Naive thymus-derived CD8-positive, alpha-beta T cell (primary cell): ENCODE data around the gene ZFP3. TPM values are rescaled to one million over a fixed set of nuclear protein-coding genes. Genes with fewer than 3 reads are reported as not detected.
"Not testable (repeated sequence)": the region's sequence is repeated elsewhere in the genome, so short reads cannot be mapped to it uniquely, and the experiment has no call there.

Source experiments
- ATAC-seq, 2 donors: fragments of 150-1000 bp; cut with Tn5 transposase in 1 of 2; sonication (Bioruptor Pico), chemical (Tn5 transposase) in 1 of 2; 1 replicate in 1 of 2; 2 replicates in 1 of 2; pipeline ENCODE4 v1.10.0; 2021; ENCODE audit warnings: mild to moderate bottlenecking in 2 of 2, moderate library complexity in 2 of 2
- POLR2A ChIA-PET: fragments of 350-600 bp; sonication (Branson Sonifier 250); formaldehyde crosslinking; loops from one replicate; lab custom pipeline; 2021; ENCODE audit warnings: antibody characterized with exemption; lab: Charles Lee
- DNase-seq, 10 donors: peaks; one replicate each; pipeline versions ENCODE4 v3.0.0 to v3.0.0-alpha.2; 2020 to 2022
- H3K27ac Mint-ChIP-seq, 10 donors: one replicate each; pipeline ENCODE4 v1.8.0; 2020 to 2022; ENCODE audit warnings: mild to moderate bottlenecking in 10 of 10, mixed read lengths in 10 of 10, moderate library complexity in 4 of 10, inconsistent platforms in 1 of 10
- H3K27me3 Mint-ChIP-seq, 5 donors: one replicate each; pipeline ENCODE4 v1.8.0; 2021 to 2022; ENCODE audit warnings: mixed read lengths in 5 of 5
- H3K36me3 Mint-ChIP-seq, 3 donors: one replicate each; pipeline ENCODE4 v1.8.0; 2020 to 2022; ENCODE audit warnings: mixed read lengths in 3 of 3, mild to moderate bottlenecking in 2 of 3, inconsistent platforms in 1 of 3
- H3K4me1 Mint-ChIP-seq, 4 donors: one replicate each; pipeline ENCODE4 v1.8.0; 2021 to 2022; ENCODE audit warnings: mixed read lengths in 4 of 4
- H3K4me3 Mint-ChIP-seq, 10 donors: one replicate each; pipeline ENCODE4 v1.8.0; 2020 to 2022; ENCODE audit warnings: mild to moderate bottlenecking in 10 of 10, mixed read lengths in 10 of 10, moderate library complexity in 6 of 10, inconsistent platforms in 1 of 10
- H3K9me3 Mint-ChIP-seq, 9 donors: one replicate each; pipeline ENCODE4 v1.8.0; 2020 to 2022; ENCODE audit warnings: mixed read lengths in 9 of 9, mild to moderate bottlenecking in 3 of 9, inconsistent platforms in 1 of 9, moderate library complexity in 1 of 9
- polyA plus RNA-seq, 3 donors: library from polyadenylated mRNA; unstranded; fragments of 300-500 nt; fragmentation: Illumina TruSeq; gene quantifications; one replicate each; pipeline ENCODE4 v1.2.3, GENCODE V29; 2021
- total RNA-seq, 8 experiments: library from RNA in 2 of 8; stranded (reverse) in 2 of 8; gene quantifications; one replicate each; pipeline ENCODE4 v1.2.3 and lab custom pipeline; 2021 to 2026

The ZFP3 gene
- total and polyA plus RNA-seq, 5 experiments from 2014 or later = 0.51 to 12.7 (median 2.1) TPM

DNA sequence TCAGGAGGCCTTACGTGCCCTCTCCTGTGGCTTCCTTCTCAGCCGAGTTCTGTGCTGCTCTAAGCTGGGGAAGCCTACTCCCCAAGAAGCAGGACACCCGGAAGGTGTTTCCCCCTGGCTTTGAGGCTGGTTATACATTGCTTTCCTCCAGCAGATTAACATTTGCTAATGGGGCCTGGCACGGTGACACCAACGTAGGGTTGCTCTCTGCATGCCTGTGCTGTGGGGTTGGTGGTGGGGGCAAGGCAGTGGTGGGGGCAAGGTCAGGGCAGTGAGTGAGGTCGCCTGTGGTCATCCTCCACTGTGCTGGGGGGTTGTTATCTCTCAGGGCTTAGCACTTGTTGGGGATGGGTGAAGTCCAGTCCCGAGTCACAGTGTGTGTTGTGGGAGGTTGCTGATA is 41.8 kb downstream of the ZFP3 start:
- Mint-ChIP-seq H3K9me3 (peaks cover 0 to 3% (median 0%) of the 10 kb centered on the region in 9 donors), H3K36me3 (peaks cover 0 to 18% (median 2%) of the 10 kb centered on the region in 3 donors), H3K27ac (peak overlapping the region in 1 of 10 donors; percentile 41), H3K27me3 (peaks cover 13 to 79% (median 44%) of the 10 kb centered on the region in 5 donors), H3K4me1 (peaks cover 3 to 10% (median 7%) of the 10 kb centered on the region in 4 donors), H3K4me3 (no peak overlapping the region)
- POLR2A ChIA-PET = no interaction called here
- ATAC-seq (no peak), DNase-seq (no peak)

DNA sequence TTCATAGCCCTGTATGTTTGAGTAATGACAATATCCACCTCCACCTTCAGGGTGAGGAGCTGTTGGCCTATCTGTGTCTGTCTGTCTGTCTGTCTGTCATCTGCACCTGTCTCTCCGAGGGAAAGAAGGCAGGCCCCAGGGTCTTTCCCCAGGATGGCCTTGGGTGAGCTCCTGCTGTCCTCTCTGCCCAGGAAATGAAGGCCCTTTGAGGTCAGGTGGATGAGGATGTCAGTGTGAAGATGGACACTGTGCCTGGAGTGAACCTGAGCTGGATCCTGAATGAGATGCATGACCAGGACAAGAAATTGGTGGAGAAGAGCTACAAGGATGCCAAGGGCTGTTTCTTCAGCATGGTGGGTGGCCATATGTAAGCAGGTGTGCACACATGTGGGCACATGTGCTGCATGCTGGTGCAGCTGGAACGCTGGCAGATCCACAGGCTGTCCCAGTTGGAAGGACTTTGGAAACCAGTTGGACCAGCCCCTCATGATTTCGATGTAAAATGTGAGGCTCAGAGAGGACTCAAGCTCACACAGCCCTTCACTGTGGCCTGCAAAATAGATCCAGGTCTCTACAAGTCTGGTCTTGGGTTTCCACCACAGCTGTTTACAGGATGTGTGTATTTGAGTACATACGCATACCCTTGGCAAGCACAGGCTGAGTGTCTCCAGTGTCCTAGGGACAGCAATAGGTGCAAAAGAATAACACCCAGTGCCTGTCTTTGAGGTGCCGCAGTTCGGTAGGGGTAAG is 42.3 kb downstream of the ZFP3 start:
- POLR2A ChIA-PET, H3K27ac Mint-ChIP-seq, H3K9me3 Mint-ChIP-seq, ATAC-seq: not testable (repeated sequence)
- Mint-ChIP-seq H3K36me3 (peaks cover 0 to 18% (median 2%) of the 10 kb centered on the region in 3 donors), H3K4me3 (peak overlapping the region in 1 of 10 donors; percentile 42), H3K4me1 (peaks cover 3 to 10% (median 7%) of the 10 kb centered on the region in 4 donors), H3K27me3 (peaks cover 13 to 73% (median 47%) of the 10 kb centered on the region in 5 donors)
- peak in 1 of 10 donors; percentile 10 for DNase-seq

GRCh38 chr17:5121186-5121841 is 43.0 kb downstream of the ZFP3 start:
- H3K36me3 Mint-ChIP-seq = peaks cover 0 to 18% (median 2%) of the 10 kb centered on the region in 3 donors
- H3K27ac Mint-ChIP-seq = no peak overlapping the region
- H3K27me3 Mint-ChIP-seq = peaks cover 13 to 73% (median 48%) of the 10 kb centered on the region in 5 donors
- no peak for ATAC-seq
- H3K4me1 Mint-ChIP-seq = peaks cover 3 to 10% (median 6%) of the 10 kb centered on the region in 4 donors
- POLR2A ChIA-PET = no interaction called here
- peak in 1 of 10 donors; percentile 14 for DNase-seq
- peak overlapping the region in 8 of 10 donors; percentile 29 to 69 (median 52) for H3K4me3 Mint-ChIP-seq
- H3K9me3 Mint-ChIP-seq = peaks cover 0 to 3% (median 0%) of the 10 kb centered on the region in 9 donors

DNA sequence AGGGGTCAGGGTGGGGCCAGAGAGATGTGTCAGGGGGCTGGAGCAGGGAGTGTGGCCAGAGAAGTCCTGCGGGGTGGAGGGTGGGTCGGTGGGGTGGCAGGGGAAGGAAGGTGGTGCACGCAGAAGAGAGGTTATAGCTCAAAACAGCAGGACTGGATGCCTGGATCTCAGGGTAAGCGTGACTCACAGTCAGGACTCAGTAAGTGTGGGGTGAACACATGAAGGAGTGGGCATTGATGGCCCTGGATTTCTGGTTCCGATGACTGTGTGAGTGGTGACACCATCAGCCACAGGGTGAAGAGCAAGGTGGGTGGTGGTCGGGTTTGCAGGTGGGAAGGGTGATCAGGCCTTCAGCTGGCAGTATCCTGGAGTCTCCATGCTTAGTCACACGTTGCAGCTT is 43.8 kb downstream of the ZFP3 start:
- H3K4me1 Mint-ChIP-seq = not testable (repeated sequence)
- POLR2A ChIA-PET = interaction anchor here (0.6 kb wide), 1 partner anchor 238 kb away, joined by 3 read pairs; no protein-coding TSS in a partner anchor
- peak overlapping the region in 8 of 10 donors; percentile 35 to 71 (median 57) for H3K4me3 Mint-ChIP-seq

DNA sequence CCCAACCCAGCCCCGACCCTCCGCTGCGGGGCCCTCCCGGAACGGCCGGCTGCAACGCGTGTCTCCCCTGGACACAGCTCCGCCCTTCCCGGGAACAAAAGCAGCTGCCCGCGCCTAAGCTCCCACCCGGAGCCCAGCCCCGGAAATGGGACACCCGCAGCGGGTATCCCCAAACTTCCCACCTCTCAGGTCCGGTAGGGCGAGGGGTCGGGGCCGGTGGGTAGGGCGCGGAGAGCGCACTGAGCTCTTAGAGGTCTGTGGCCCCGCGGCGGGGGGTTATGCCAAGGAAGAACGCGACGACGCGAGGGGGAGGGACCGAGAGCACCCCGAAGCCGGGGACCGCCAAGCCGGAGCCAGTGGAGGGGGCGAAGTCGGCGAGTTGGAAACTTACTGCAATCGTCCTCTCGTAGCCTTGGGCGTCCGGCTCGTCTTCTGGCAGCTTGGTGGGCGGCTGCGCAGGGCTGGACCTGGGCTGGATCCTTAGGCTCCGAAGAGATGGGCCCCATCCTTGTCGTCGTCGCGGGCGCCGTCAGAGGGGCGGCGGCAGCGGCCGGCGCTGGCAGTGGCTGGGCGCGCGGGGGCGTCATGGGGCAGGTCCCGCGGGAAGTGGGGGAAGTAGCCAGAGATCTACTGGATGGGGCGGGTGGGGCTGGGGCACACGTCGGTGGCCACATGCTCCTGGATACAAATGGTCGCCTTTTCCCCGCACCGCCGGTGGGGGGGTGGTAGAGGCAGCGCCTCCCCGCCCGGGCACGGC is 44.5 kb downstream of the ZFP3 start:
- Mint-ChIP-seq H3K4me1 (peaks cover 0 to 4% (median 3%) of the 10 kb centered on the region in 4 donors), H3K27ac (no peak overlapping the region), H3K9me3 (peaks cover 0 to 3% (median 0%) of the 10 kb centered on the region in 9 donors), H3K27me3 (peaks cover 11 to 71% (median 45%) of the 10 kb centered on the region in 5 donors), H3K4me3 (peak overlapping the region in 6 of 10 donors; percentile 12 to 71 (median 32)), H3K36me3 (peaks cover 0 to 18% (median 0%) of the 10 kb centered on the region in 3 donors)
- ATAC-seq (peak; percentile 56 to 79), DNase-seq (peak in 3 of 10 donors; percentile 17 to 20 (median 19))
- POLR2A ChIA-PET = no interaction called here

More for the DNA sequence above, 43.8 kb downstream of the ZFP3 start:
- H3K9me3 Mint-ChIP-seq, ATAC-seq, DNase-seq, H3K27ac Mint-ChIP-seq: not testable (repeated sequence)
- H3K27me3 Mint-ChIP-seq = peaks cover 8 to 71% (median 43%) of the 10 kb centered on the region in 5 donors
- H3K36me3 Mint-ChIP-seq = peaks cover 0 to 18% (median 2%) of the 10 kb centered on the region in 3 donors

GRCh38 chr17:5123343-5124124 is 45.3 kb downstream of the ZFP3 start:
- peaks cover 0 to 1% (median 0%) of the 10 kb centered on the region in 9 donors for H3K9me3 Mint-ChIP-seq
- no peak for ATAC-seq
- H3K4me1 Mint-ChIP-seq = peaks cover 0 to 3% (median 2%) of the 10 kb centered on the region in 4 donors
- H3K27ac Mint-ChIP-seq = peak overlapping the region in 1 of 10 donors; percentile 60
- H3K36me3 Mint-ChIP-seq = peaks cover 0 to 17% (median 0%) of the 10 kb centered on the region in 3 donors
- peaks cover 11 to 66% (median 40%) of the 10 kb centered on the region in 5 donors for H3K27me3 Mint-ChIP-seq
- H3K4me3 Mint-ChIP-seq = peak overlapping the region in 4 of 10 donors; percentile 37 to 64 (median 50)
- DNase-seq = peak in 1 of 10 donors; percentile 9
- POLR2A ChIA-PET = no interaction called here

- Mint-ChIP-seq H3K36me3 (peaks cover 0 to 15% (median 0%) of the 10 kb centered on the region in 3 donors), H3K27me3 (peaks cover 11 to 62% (median 38%) of the 10 kb centered on the region in 5 donors), H3K4me3 (peak overlapping the region in 5 of 10 donors; percentile 30 to 64 (median 38))
- ATAC-seq, H3K9me3 Mint-ChIP-seq, H3K4me1 Mint-ChIP-seq, POLR2A ChIA-PET, H3K27ac Mint-ChIP-seq: not testable (repeated sequence)
- peak in 1 of 10 donors; percentile 12 for DNase-seq
Observed at GRCh38 chr17:5124125-5124760, 46.0 kb downstream of the ZFP3 start.

- H3K27ac Mint-ChIP-seq, POLR2A ChIA-PET: not testable (repeated sequence)
- peaks cover 0 to 15% (median 0%) of the 10 kb centered on the region in 3 donors for H3K36me3 Mint-ChIP-seq
Observed at GRCh38 chr17:5124896-5125295, 46.6 kb downstream of the ZFP3 start.

DNA sequence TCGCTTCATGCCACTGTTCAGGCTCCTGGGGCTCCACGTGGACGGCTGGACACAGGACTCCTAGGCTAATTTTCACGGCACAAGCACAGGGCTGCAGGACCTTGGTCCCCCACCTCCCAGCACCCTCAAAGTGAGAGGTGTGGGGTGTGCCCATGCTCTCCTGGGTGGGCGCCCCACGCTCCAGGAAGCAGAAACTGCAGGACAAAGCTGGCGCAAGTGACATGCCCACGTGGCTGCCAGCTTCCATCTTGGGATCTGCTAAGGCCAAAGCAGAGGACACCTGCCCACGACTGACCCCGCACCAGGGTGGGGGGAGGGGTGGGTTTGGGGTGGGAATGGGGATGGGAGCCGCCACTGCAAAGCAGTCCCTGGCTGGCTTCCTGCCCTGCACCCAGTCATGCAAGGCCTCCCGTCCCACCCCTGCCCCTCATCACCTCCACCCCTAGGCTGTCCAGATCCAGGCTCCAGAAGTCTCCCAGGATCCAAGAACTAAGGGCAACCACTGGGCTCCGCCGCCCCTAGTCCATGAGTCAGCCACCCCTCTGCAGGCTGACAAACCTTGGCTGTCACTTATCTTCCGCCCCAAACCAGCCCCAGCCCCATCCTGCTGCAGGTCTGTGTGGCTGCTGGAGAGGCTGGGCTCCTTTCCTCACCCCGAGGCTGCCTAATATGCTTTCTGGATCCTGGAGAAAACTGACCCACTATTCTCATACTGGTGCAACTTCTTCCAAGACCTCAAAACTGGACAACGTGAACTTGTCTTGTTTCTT is 48.6 kb downstream of the ZFP3 start:
- Mint-ChIP-seq H3K4me1 (peaks cover 0 to 3% (median 0%) of the 10 kb centered on the region in 4 donors), H3K36me3 (peaks cover 0 to 3% (median 0%) of the 10 kb centered on the region in 3 donors), H3K27me3 (peaks cover 10 to 44% (median 26%) of the 10 kb centered on the region in 5 donors), H3K4me3 (no peak overlapping the region), H3K9me3 (no peaks in the 10 kb centered on the region), H3K27ac (no peak overlapping the region)
- ATAC-seq (no peak), DNase-seq (peak in 1 of 10 donors; percentile 60)
- POLR2A ChIA-PET = no interaction called here

More at GRCh38 chr17:5124896-5125295, 46.6 kb downstream of the ZFP3 start:
- H3K27me3 Mint-ChIP-seq = peaks cover 11 to 62% (median 38%) of the 10 kb centered on the region in 5 donors
- not testable (repeated sequence) for H3K4me1 Mint-ChIP-seq, H3K4me3 Mint-ChIP-seq, ATAC-seq, H3K9me3 Mint-ChIP-seq
- peak in 1 of 10 donors; percentile 35 for DNase-seq

- Mint-ChIP-seq H3K4me1 (no peaks in the 10 kb centered on the region), H3K4me3 (no peak overlapping the region), H3K27ac (no peak overlapping the region), H3K36me3 (no peaks in the 10 kb centered on the region), H3K9me3 (no peaks in the 10 kb centered on the region), H3K27me3 (peaks cover 10 to 40% (median 22%) of the 10 kb centered on the region in 5 donors)
- ATAC-seq (no peak), DNase-seq (peak in 1 of 10 donors; percentile 35)
- POLR2A ChIA-PET = no interaction called here
Observed at GRCh38 chr17:5127910-5128309, 49.6 kb downstream of the ZFP3 start.
